Right lobe of liver (tissue), 6 donors: Measurements from ENCODE around the gene TRIML1. TPM values are rescaled to one million over a fixed set of nuclear protein-coding genes. Genes with fewer than 3 reads are reported as not detected.

Experiments used
- ATAC-seq, 4 donors: fragments of 200-7000 bp; cut with Tn5 transposase; one replicate each; pipeline ENCODE4 v1.9.1; 2020; ENCODE audit warnings: mild to moderate bottlenecking in 4 of 4, moderate library complexity in 4 of 4
- DNase-seq, 3 donors: peaks; one replicate each; pipeline ENCODE4 v3.0.0-alpha.2; 2020
- H3K27ac ChIP-seq, 3 donors: fragments of 200-600 bp; one replicate each; pipeline ENCODE4 v1.8.0; 2022
- H3K27me3 ChIP-seq, 2 donors: fragments of 200-600 bp; one replicate each; pipeline ENCODE4 v1.8.0; 2022
- H3K36me3 ChIP-seq, 4 donors: fragments of 200-600 bp; sonication (generic) in 1 of 4; one replicate each; pipeline versions ENCODE4 v1.5.1 to v1.8.0; 2017 to 2022; ENCODE audit warnings: control low read depth in 1 of 4
- H3K4me1 ChIP-seq, 4 donors: fragments of 200-600 bp; sonication (generic) in 1 of 4; one replicate each; pipeline versions ENCODE4 v1.5.1 to v1.8.0; 2017 to 2022; ENCODE audit warnings: control low read depth in 1 of 4
- H3K4me3 ChIP-seq, 3 donors: fragments of 200-600 bp; one replicate each; pipeline ENCODE4 v1.8.0; 2022
- H3K9me3 ChIP-seq, 4 donors: fragments of 200-600 bp; sonication (generic) in 1 of 4; one replicate each; pipeline versions ENCODE4 v1.5.1 to v1.8.0; 2017 to 2022; ENCODE audit warnings: control low read depth in 1 of 4
- CTCF ChIP-seq, 4 donors: fragments of 200-600 bp in 3 of 4; fragments of 450-650 bp in 1 of 4; IDR thresholded peaks; one replicate each; pipeline versions ENCODE4 v1.5.1 to v1.8.0; 2016 to 2022; ENCODE audit warnings: antibody characterized with exemption in 4 of 4, mild to moderate bottlenecking in 2 of 4
- POLR2A ChIP-seq: fragments of 450-650 bp; IDR thresholded peaks from one replicate; pipeline ENCODE4 v1.6.1; 2017; ENCODE audit warnings: antibody characterized with exemption, mild to moderate bottlenecking
- WGBS: methylation state at CpG from one replicate; pipeline ENCODE4 v1.1.6; 2018; ENCODE audit warnings: low coverage, low lambda C conversion rate; ENCODE audit not compliant: insufficient coverage; ENCODE audit errors: missing lambda C conversion rate; 5-methylcytosine and 5-hydroxymethylcytosine counted together
- intact Hi-C, 2 donors: fragments of 100-400 bp; cut with DNase I; formaldehyde crosslinking; loops; one replicate each; pipeline versions ENCODE4 v1.11.2 to v1.14.1; 2022
- total RNA-seq, 6 experiments: library from RNA; depleted of rRNA in 2 of 6; stranded (reverse); fragments of >200 nt in 2 of 6; fragmentation: NEBNext Ultra II Directional in 3 of 6; extraction: Animal tissue kit (Norgen Biotek cat#: 25700) in 3 of 6; gene quantifications; one replicate each; pipeline versions ENCODE4 v1.1.0 to v1.2.4, GENCODE V29; 2016 to 2023
- donor health status: DM: no; HTN: yes; CAD: no.
- donor health status: DM: no; HTN: no; CAD: no.
- donor health status: DM: no; HTN: no; CAD: no.
- donor health status: DM: no; HTN: yes; CAD: no.
- donor health status: DM: no; HTN: yes; CAD: no.

The TRIML1 gene
- total RNA-seq, 6 experiments from 2014 or later = not detected

GRCh38 chr4:188162698-188163097 is 23.5 kb downstream of the TRIML1 start:
- no peak overlapping the region for H3K27ac ChIP-seq
- H3K4me3 ChIP-seq = no peak overlapping the region
- ATAC-seq (no peak), DNase-seq (no peak)
- no peaks in the 10 kb centered on the region for H3K9me3 ChIP-seq
- H3K36me3 ChIP-seq = no peaks in the 10 kb centered on the region
- H3K27me3 ChIP-seq = no peaks in the 10 kb centered on the region
- no peaks in the 10 kb centered on the region for H3K4me1 ChIP-seq
- WGBS = 68% methylated on average over 4 of the region's 6 CpGs
- intact Hi-C loops = no loop called here
- TF ChIP-seq POLR2A (no peak), CTCF (IDR thresholded peaks at IDR 0.05) (no peak)

- Histone ChIP-seq H3K9me3 (no peaks in the 10 kb centered on the region), H3K36me3 (no peaks in the 10 kb centered on the region), H3K4me1 (no peaks in the 10 kb centered on the region), H3K4me3 (no peak overlapping the region), H3K27ac (no peak overlapping the region), H3K27me3 (no peaks in the 10 kb centered on the region)
- ATAC-seq (no peak), DNase-seq (no peak)
- TF ChIP-seq POLR2A (no peak), CTCF (IDR thresholded peaks at IDR 0.05) (no peak)
- intact Hi-C loops = no loop called here
- WGBS = 60% methylated on average over 4 of the region's 5 CpGs
Measured at GRCh38 chr4:188168726-188169373, 29.6 kb downstream of the TRIML1 start.

- intact Hi-C loops = no loop called here
- no peak for ATAC-seq
- no peaks in the 10 kb centered on the region for H3K27me3 ChIP-seq
- no peak overlapping the region for H3K27ac ChIP-seq
- 31% methylated on average over 2 of the region's 2 CpGs for WGBS
- TF ChIP-seq CTCF (IDR thresholded peaks at IDR 0.05) (no peak), POLR2A (no peak)
- H3K9me3 ChIP-seq = no peaks in the 10 kb centered on the region
- H3K4me3 ChIP-seq = no peak overlapping the region
- no peaks in the 10 kb centered on the region for H3K36me3 ChIP-seq
- H3K4me1 ChIP-seq = no peaks in the 10 kb centered on the region
- no peak for DNase-seq
Measured at GRCh38 chr4:188171551-188171950, 32.3 kb downstream of the TRIML1 start.

- 66% methylated on average over 5 of the region's 6 CpGs for WGBS
- Histone ChIP-seq H3K36me3 (no peaks in the 10 kb centered on the region), H3K4me3 (no peak overlapping the region), H3K4me1 (no peaks in the 10 kb centered on the region), H3K27ac (no peak overlapping the region), H3K27me3 (no peaks in the 10 kb centered on the region), H3K9me3 (no peaks in the 10 kb centered on the region)
- no peak for DNase-seq
- intact Hi-C loops = no loop called here
- no peak for ATAC-seq
- no peak for TF ChIP-seq CTCF (IDR thresholded peaks at IDR 0.05)
- no peak for TF ChIP-seq POLR2A
Measured at GRCh38 chr4:188175288-188175687, 36.0 kb downstream of the TRIML1 start.
